Thoracic aorta (tissue), 2 donors: ENCODE results near the gene VDAC2. TPM values are rescaled to one million over a fixed set of nuclear protein-coding genes. Genes with fewer than 3 reads are reported as not detected.

Source experiments
- ATAC-seq: fragments of 150-250 bp; one replicate; pipeline ENCODE4 v1.8.0; 2017; ENCODE audit warnings: low read depth; ENCODE audit not compliant: insufficient number of reproducible peaks, low FRiP score
- DNase-seq: peaks from one replicate; pipeline ENCODE4 v3.0.0-alpha.2; 2020; ENCODE audit warnings: low spot score
- H3K27ac ChIP-seq, 2 donors: fragments of 200-600 bp; sonication (generic); 1 replicate in 1 of 2; 2 replicates in 1 of 2; pipeline ENCODE4 v1.5.1; 2016; ENCODE audit warnings: mild to moderate bottlenecking in 2 of 2, moderate library complexity in 2 of 2
- H3K27me3 ChIP-seq: fragments of 200-600 bp; sonication (generic); replicated peaks from 2 replicates; pipeline ENCODE4 v1.6.0; 2016; ENCODE audit warnings: mild to moderate bottlenecking; ENCODE audit not compliant: insufficient read depth
- H3K36me3 ChIP-seq: fragments of 200-600 bp; sonication (generic); one replicate; pipeline ENCODE4 v1.5.1; 2016
- H3K4me1 ChIP-seq, 2 donors: fragments of 200-600 bp; sonication (generic); 1 replicate in 1 of 2; 2 replicates in 1 of 2; pipeline versions ENCODE4 v1.5.1 to v1.6.0; 2016; ENCODE audit warnings: low read depth in 2 of 2, mild to moderate bottlenecking in 1 of 2; ENCODE audit not compliant: control insufficient read depth in 1 of 2
- H3K4me3 ChIP-seq: fragments of 200-600 bp; sonication (generic); 2 replicates; pipeline ENCODE4 v1.5.1; 2016; ENCODE audit warnings: mild to moderate bottlenecking
- H3K9me3 ChIP-seq: fragments of 200-600 bp; sonication (generic); 2 replicates; pipeline ENCODE4 v1.5.1; 2016
- total RNA-seq, 2 donors: library from RNA; depleted of rRNA; stranded (reverse); fragments of >200 nt; gene quantifications; one replicate each; pipeline versions ENCODE4 v1.1.0 to v1.2.3, GENCODE V29; 2016
- TF ChIP-seq, protein P1 (sequence below): fragments of 200-600 bp; sonication (generic); IDR thresholded peaks from one replicate; pipeline ENCODE4 v1.5.1; 2019; ENCODE audit warnings: antibody characterized with exemption

Gene VDAC2
- total RNA-seq, 2 donors from 2014 or later: 93.3 to 98.0 TPM

DNA sequence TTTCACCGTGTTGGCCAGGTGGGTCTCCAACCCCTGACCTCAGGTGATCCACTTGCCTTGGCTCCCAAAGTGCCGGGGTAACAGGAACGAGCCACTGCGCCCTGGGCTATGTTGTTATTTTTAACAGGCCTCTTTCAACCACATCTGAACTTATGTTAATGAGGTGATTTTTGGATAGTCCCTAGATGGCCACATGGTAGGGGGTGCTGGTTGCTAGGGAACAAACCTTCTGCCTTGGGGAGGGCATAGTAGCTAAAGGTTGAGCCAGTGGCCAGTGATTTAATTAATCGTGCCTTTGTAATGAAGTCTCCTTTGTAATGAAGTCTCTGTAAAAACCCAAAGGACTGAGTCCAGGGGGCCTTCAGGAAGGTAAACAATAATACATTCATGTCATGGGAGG lies 16.1 kb downstream of the VDAC2 start:
- peak overlapping the region; percentile 46 for H3K4me3 ChIP-seq
- TF ChIP-seq, protein P1, sequence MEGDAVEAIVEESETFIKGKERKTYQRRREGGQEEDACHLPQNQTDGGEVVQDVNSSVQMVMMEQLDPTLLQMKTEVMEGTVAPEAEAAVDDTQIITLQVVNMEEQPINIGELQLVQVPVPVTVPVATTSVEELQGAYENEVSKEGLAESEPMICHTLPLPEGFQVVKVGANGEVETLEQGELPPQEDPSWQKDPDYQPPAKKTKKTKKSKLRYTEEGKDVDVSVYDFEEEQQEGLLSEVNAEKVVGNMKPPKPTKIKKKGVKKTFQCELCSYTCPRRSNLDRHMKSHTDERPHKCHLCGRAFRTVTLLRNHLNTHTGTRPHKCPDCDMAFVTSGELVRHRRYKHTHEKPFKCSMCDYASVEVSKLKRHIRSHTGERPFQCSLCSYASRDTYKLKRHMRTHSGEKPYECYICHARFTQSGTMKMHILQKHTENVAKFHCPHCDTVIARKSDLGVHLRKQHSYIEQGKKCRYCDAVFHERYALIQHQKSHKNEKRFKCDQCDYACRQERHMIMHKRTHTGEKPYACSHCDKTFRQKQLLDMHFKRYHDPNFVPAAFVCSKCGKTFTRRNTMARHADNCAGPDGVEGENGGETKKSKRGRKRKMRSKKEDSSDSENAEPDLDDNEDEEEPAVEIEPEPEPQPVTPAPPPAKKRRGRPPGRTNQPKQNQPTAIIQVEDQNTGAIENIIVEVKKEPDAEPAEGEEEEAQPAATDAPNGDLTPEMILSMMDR: no peak
- ATAC-seq: no peak
- H3K27ac ChIP-seq: peak overlapping the region; percentile 80 to 90
- no peaks in the 10 kb centered on the region for H3K9me3 ChIP-seq
- no peak for DNase-seq
- H3K4me1 ChIP-seq: peaks cover 32 to 66% of the 10 kb centered on the region in 2 donors
- peaks cover 31% of the 10 kb centered on the region for H3K36me3 ChIP-seq
- H3K27me3 ChIP-seq: no peaks in the 10 kb centered on the region

DNA sequence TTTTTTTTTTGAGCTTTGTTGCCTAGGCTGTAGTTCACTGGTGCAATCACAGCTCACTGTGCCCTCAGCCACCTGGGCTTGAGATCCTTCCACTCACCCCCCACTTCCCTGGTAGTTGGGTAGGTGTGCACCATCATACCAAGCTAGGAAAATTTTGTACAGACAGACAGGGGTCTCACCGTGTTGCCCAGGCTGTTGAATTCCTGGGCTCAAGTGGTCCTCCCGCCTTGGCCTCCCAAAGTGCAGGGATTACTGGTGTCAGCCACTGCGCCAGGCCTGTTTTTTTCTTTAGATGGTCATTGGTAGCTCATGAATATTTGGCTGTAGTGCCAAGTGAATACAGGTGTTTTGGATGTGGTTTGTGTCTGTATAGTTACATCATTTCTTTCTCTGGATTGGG lies 17.7 kb downstream of the VDAC2 start:
- H3K27me3 ChIP-seq: no peaks in the 10 kb centered on the region
- H3K4me3 ChIP-seq: no peak overlapping the region
- H3K9me3 ChIP-seq: no peaks in the 10 kb centered on the region
- H3K27ac ChIP-seq: peak overlapping the region in 1 of 2 donors; percentile 49
- peaks cover 32 to 66% of the 10 kb centered on the region in 2 donors for H3K4me1 ChIP-seq
- TF ChIP-seq, protein P1: no peak
- peaks cover 19% of the 10 kb centered on the region for H3K36me3 ChIP-seq
- DNase-seq (no peak), ATAC-seq (no peak)

DNA sequence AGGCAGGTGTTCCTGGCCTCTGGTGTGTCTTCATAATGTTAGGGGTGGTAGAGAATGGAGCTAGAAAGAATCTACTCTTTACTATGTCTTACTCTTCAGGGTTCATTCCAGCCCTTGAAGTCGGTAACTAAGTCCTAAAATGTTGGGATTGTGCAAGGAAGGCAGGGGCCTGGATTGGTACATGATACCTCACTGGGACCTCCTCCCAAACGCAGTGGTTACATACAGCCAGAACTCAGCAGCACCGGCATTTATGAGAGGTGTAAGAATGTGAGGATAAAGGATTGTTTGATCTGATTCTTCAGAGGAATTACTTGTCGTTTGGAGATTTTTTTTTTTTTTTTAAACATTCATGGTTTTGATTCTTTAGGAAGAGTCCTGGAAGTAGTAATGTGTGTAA lies 18.2 kb downstream of the VDAC2 start:
- DNase-seq: no peak
- H3K36me3 ChIP-seq: peaks cover 14% of the 10 kb centered on the region
- TF ChIP-seq, protein P1: no peak

DNA sequence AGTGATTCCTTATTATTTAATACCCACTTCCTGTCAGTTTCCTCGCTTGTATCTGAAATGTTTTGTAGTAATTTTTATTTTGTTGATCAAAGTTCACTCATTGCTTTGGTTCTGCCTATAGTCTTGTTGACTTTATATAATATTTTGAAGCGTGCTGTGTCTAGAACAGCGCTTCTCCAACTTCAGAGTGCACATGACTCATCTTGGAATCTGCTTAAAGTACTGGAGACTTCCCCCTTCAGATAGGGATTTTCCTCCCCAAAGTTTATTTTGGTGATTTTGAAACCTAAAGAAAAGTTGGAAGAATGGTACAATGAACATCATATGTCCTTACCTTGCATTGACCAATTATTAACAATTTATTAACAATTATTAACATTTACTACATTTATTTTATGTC lies 19.4 kb downstream of the VDAC2 start:
- H3K27ac ChIP-seq: peak overlapping the region in 1 of 2 donors; percentile 49
- TF ChIP-seq, protein P1: no peak
- peaks cover 24 to 52% of the 10 kb centered on the region in 2 donors for H3K4me1 ChIP-seq
- ATAC-seq (no peak), DNase-seq (no peak)
- no peak overlapping the region for H3K4me3 ChIP-seq
- no peaks in the 10 kb centered on the region for H3K9me3 ChIP-seq
- H3K27me3 ChIP-seq: no peaks in the 10 kb centered on the region
- peaks cover 9% of the 10 kb centered on the region for H3K36me3 ChIP-seq

More for the DNA sequence above, 18.2 kb downstream of the VDAC2 start:
- Histone ChIP-seq H3K4me1 (peaks cover 32 to 60% of the 10 kb centered on the region in 2 donors), H3K4me3 (no peak overlapping the region), H3K27me3 (no peaks in the 10 kb centered on the region), H3K27ac (peak overlapping the region in 1 of 2 donors; percentile 49), H3K9me3 (no peaks in the 10 kb centered on the region)
- no peak for ATAC-seq

DNA sequence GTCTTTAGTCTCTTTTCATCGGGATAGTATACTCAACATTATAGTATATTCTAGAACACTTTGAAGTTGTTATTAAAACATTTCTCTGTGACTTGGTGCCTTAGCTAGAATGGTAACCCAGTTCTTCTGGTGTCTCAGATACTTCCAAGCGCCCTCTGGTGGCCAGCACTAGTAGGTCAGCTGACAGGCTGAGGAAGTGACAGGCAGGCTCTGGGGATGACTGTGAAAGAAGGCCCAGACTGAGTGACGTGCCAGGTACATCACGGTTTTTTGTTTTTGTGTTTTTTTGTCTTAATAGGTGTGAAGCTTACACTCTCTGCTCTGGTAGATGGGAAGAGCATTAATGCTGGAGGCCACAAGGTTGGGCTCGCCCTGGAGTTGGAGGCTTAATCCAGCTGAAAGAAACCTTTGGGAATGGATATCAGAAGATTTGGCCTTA lies 20.0 kb downstream of the VDAC2 start:
- Histone ChIP-seq H3K36me3 (peaks cover 9% of the 10 kb centered on the region), H3K27ac (peak overlapping the region in 1 of 2 donors; percentile 29), H3K27me3 (no peaks in the 10 kb centered on the region), H3K9me3 (no peaks in the 10 kb centered on the region), H3K4me1 (peaks cover 20 to 52% of the 10 kb centered on the region in 2 donors), H3K4me3 (no peak overlapping the region)
- TF ChIP-seq, protein P1: peak; percentile 93
- ATAC-seq (no peak), DNase-seq (peak; percentile 84)
